ENCODE data around the gene GAK. TPM values are rescaled to one million over a fixed set of nuclear protein-coding genes. Genes with fewer than 3 reads are reported as not detected.

The GAK gene
- total RNA-seq, 1 donor from 2014 or later: 116 TPM

GRCh38 chr4:866761-867390 lies 65.2 kb downstream of the GAK start:
- TF ChIP-seq, protein P1, sequence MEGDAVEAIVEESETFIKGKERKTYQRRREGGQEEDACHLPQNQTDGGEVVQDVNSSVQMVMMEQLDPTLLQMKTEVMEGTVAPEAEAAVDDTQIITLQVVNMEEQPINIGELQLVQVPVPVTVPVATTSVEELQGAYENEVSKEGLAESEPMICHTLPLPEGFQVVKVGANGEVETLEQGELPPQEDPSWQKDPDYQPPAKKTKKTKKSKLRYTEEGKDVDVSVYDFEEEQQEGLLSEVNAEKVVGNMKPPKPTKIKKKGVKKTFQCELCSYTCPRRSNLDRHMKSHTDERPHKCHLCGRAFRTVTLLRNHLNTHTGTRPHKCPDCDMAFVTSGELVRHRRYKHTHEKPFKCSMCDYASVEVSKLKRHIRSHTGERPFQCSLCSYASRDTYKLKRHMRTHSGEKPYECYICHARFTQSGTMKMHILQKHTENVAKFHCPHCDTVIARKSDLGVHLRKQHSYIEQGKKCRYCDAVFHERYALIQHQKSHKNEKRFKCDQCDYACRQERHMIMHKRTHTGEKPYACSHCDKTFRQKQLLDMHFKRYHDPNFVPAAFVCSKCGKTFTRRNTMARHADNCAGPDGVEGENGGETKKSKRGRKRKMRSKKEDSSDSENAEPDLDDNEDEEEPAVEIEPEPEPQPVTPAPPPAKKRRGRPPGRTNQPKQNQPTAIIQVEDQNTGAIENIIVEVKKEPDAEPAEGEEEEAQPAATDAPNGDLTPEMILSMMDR (IDR thresholded peaks at IDR 0.05; ENCODE audit: unreplicated experiment): no peak
- H3K36me3 Mint-ChIP-seq (ENCODE audit: insufficient read depth): peaks cover 22% of the 10 kb centered on the region

GRCh38 chr4:866068-866760 lies 65.9 kb downstream of the GAK start:
- Mint-ChIP-seq H3K4me1 (ENCODE audit: low read depth) (no peaks in the 10 kb centered on the region), H3K9me3 (ENCODE audit: low read depth) (no peaks in the 10 kb centered on the region), H3K27ac (no peak overlapping the region), H3K4me3 (ENCODE audit: low read depth) (no peak overlapping the region), H3K27me3 (no peaks in the 10 kb centered on the region), H3K36me3 (ENCODE audit: insufficient read depth) (peaks cover 28% of the 10 kb centered on the region)
- no peak for DNase-seq (ENCODE audit: low spot score, unreplicated experiment)
- TF ChIP-seq, protein P1 (IDR thresholded peaks at IDR 0.05; ENCODE audit: unreplicated experiment): no peak

More at GRCh38 chr4:866761-867390, 65.2 kb downstream of the GAK start:
- H3K27ac Mint-ChIP-seq: no peak overlapping the region
- no peaks in the 10 kb centered on the region for H3K9me3 Mint-ChIP-seq (ENCODE audit: low read depth)
- H3K4me3 Mint-ChIP-seq (ENCODE audit: low read depth): no peak overlapping the region
- DNase-seq (ENCODE audit: low spot score, unreplicated experiment): no peak
- no peaks in the 10 kb centered on the region for H3K27me3 Mint-ChIP-seq
- H3K4me1 Mint-ChIP-seq (ENCODE audit: low read depth): no peaks in the 10 kb centered on the region

DNA sequence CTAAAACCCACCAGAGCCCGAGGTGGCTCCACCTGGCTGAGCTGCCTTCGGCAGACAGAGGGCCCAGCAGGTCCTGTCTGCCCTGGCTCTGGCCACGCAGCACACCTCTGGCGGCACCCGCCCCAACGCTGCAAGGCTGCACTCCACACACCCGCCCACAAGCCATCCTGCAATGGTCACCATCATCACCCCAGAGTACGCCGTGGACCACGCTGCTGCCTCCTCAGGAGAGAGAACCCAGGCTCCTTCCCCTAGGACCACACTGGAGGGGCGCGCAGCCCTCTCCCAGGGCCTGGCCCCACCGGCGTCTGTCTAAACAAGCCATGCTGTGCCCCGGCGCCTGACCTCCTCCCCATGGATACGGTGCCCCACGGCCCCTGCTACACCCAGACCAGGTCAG lies 66.5 kb downstream of the GAK start:
- H3K4me1 Mint-ChIP-seq (ENCODE audit: low read depth): no peaks in the 10 kb centered on the region
- H3K9me3 Mint-ChIP-seq (ENCODE audit: low read depth): no peaks in the 10 kb centered on the region
- peaks cover 31% of the 10 kb centered on the region for H3K36me3 Mint-ChIP-seq (ENCODE audit: insufficient read depth)
- H3K4me3 Mint-ChIP-seq (ENCODE audit: low read depth): no peak overlapping the region
- no peak overlapping the region for H3K27ac Mint-ChIP-seq
- TF ChIP-seq, protein P1 (IDR thresholded peaks at IDR 0.05; ENCODE audit: unreplicated experiment): no peak
- DNase-seq (ENCODE audit: low spot score, unreplicated experiment): no peak
- no peaks in the 10 kb centered on the region for H3K27me3 Mint-ChIP-seq

GRCh38 chr4:865121-865465 lies 67.0 kb downstream of the GAK start:
- no peak for DNase-seq (ENCODE audit: low spot score, unreplicated experiment)
- no peaks in the 10 kb centered on the region for H3K27me3 Mint-ChIP-seq
- H3K4me3 Mint-ChIP-seq (ENCODE audit: low read depth): no peak overlapping the region
- H3K9me3 Mint-ChIP-seq (ENCODE audit: low read depth): no peaks in the 10 kb centered on the region
- peaks cover 32% of the 10 kb centered on the region for H3K36me3 Mint-ChIP-seq (ENCODE audit: insufficient read depth)
- no peak overlapping the region for H3K27ac Mint-ChIP-seq
- TF ChIP-seq, protein P1 (IDR thresholded peaks at IDR 0.05; ENCODE audit: unreplicated experiment): no peak
- no peaks in the 10 kb centered on the region for H3K4me1 Mint-ChIP-seq (ENCODE audit: low read depth)

DNA sequence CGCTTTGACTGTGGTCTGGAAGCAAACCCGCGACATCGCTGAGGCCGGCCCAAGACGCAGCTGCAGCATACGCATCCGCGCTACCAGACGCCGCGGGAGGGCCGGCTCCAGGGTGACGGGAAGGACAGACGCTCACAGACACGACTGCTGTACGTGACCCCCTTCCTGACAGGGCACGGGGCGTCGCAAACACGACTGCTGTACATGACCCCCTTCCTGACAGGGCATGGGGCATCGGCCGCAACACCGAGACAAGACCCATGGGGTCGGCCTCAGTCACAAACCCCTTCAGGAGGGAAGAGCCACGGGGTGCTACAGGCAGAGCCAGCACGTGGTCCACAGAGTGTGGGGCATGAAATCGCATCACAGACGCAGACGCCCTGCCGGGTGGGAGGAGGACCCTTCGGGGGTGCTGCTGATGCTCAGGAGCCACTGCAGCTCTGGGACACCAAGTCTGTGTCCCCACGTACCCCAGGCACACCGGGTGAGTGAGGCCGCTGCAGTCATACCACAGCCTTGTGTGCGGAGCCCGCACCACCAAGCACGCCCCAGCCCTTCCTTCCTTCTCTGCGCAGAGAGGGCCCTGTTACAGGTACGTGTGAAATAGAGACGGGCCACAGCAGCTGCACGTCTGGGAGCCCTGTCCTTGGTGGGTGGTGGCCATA lies 67.5 kb downstream of the GAK start:
- H3K27ac Mint-ChIP-seq: no peak overlapping the region
- H3K4me3 Mint-ChIP-seq (ENCODE audit: low read depth): no peak overlapping the region
- no peaks in the 10 kb centered on the region for H3K4me1 Mint-ChIP-seq (ENCODE audit: low read depth)
- H3K36me3 Mint-ChIP-seq (ENCODE audit: insufficient read depth): peaks cover 28% of the 10 kb centered on the region
- no peaks in the 10 kb centered on the region for H3K9me3 Mint-ChIP-seq (ENCODE audit: low read depth)
- H3K27me3 Mint-ChIP-seq: no peaks in the 10 kb centered on the region
- DNase-seq (ENCODE audit: low spot score, unreplicated experiment): no peak
- TF ChIP-seq, protein P1 (IDR thresholded peaks at IDR 0.05; ENCODE audit: unreplicated experiment): no peak

Data from progenitor cell of endocrine pancreas (in vitro differentiated cells).